GM19467 (cell line): Measurements from ENCODE around the gene LRRC8D.

ENCODE experiments used
- ATAC-seq: cut with Tn5 transposase; IDR thresholded peaks from one replicate; pipeline ENCODE4 v1.9.1; 2021; ENCODE audit warnings: mild to moderate bottlenecking, moderate library complexity; ENCODE audit not compliant: unreplicated experiment

The LRRC8D gene

GRCh38 chr1:89806616-89807015 lies 14.2 kb upstream of the LRRC8D start:
- no peak for ATAC-seq

GRCh38 chr1:89807503-89807902 lies 13.3 kb upstream of the LRRC8D start:
- ATAC-seq: no peak

GRCh38 chr1:89807983-89808382 lies 12.8 kb upstream of the LRRC8D start:
- no peak for ATAC-seq

GRCh38 chr1:89808441-89809117 lies 12.3 kb upstream of the LRRC8D start:
- no peak for ATAC-seq

- no peak for ATAC-seq
These were observed 11.3 kb upstream of the LRRC8D start for GRCh38 chr1:89809556-89809955.

- no peak for ATAC-seq
These were observed 10.5 kb upstream of the LRRC8D start for GRCh38 chr1:89810302-89810701.

- ATAC-seq: no peak
These were observed 10.0 kb upstream of the LRRC8D start for GRCh38 chr1:89810880-89811279.

- ATAC-seq: no peak
These were observed 7.8 kb upstream of the LRRC8D start for GRCh38 chr1:89812992-89813391.

- no peak for ATAC-seq
These were observed 5.8 kb upstream of the LRRC8D start for GRCh38 chr1:89815040-89815439.

- ATAC-seq: peak; percentile 37
These were observed 5.2 kb upstream of the LRRC8D start for GRCh38 chr1:89815611-89816010.

GRCh38 chr1:89816366-89816765 lies 4.5 kb upstream of the LRRC8D start:
- no peak for ATAC-seq

- ATAC-seq: peak; percentile 49
These were observed 683 bp downstream of the LRRC8D start for GRCh38 chr1:89821322-89822108.

- ATAC-seq: no peak
These were observed 1.5 kb downstream of the LRRC8D start for GRCh38 chr1:89822109-89822962.

- ATAC-seq: no peak
These were observed 2.3 kb downstream of the LRRC8D start for GRCh38 chr1:89822999-89823628.

GRCh38 chr1:89823679-89824292 lies 3.0 kb downstream of the LRRC8D start:
- no peak for ATAC-seq

- ATAC-seq: no peak
These were observed 5.8 kb downstream of the LRRC8D start for GRCh38 chr1:89826594-89826993.

GRCh38 chr1:89827330-89827729 lies 6.5 kb downstream of the LRRC8D start:
- ATAC-seq: no peak

GRCh38 chr1:89827902-89828301 lies 7.1 kb downstream of the LRRC8D start:
- ATAC-seq: no peak

GRCh38 chr1:89829186-89829585 lies 8.4 kb downstream of the LRRC8D start:
- ATAC-seq: no peak

GRCh38 chr1:89831462-89832120 lies 10.8 kb downstream of the LRRC8D start:
- ATAC-seq: no peak
